22Rv1 (cell line): ENCODE data around the gene HS2ST1.

Experiments used
- CTCF ChIP-seq: fragments of 450-650 bp; IDR thresholded peaks from 2 replicates; pipeline ENCODE4 v1.5.1; 2017; ENCODE audit warnings: mild to moderate bottlenecking
- ZFX ChIP-seq: fragments of 450-650 bp; IDR thresholded peaks from 2 replicates; pipeline ENCODE4 v1.6.1; 2017; ENCODE audit warnings: antibody characterized with exemption, borderline replicate concordance

- no peak for TF ChIP-seq CTCF
- no peak for TF ChIP-seq ZFX
Observed at GRCh38 chr1:87119541-87120140, 205.2 kb downstream of the HS2ST1 start.
